SH-SY5Y (cell line): Measurements from ENCODE around the gene IFNAR1.

ENCODE experiments used
- GATA2 ChIP-seq: IDR thresholded peaks from 2 replicates; pipeline ENCODE4 v1.6.1; 2011; ENCODE audit warnings: mild to moderate bottlenecking, low read depth, low read length
- GATA3 ChIP-seq: IDR thresholded peaks from 2 replicates; pipeline ENCODE4 v1.6.1; 2011; ENCODE audit warnings: low read depth, mild to moderate bottlenecking, low read length, moderate library complexity

Gene IFNAR1

GRCh38 chr21:33392284-33392985 is 67.7 kb downstream of the IFNAR1 start:
- TF ChIP-seq GATA3 (no peak), GATA2 (no peak)

GRCh38 chr21:33393348-33393747 is 68.6 kb downstream of the IFNAR1 start:
- no peak for TF ChIP-seq GATA2
- no peak for TF ChIP-seq GATA3

- TF ChIP-seq GATA3: no peak
- TF ChIP-seq GATA2: no peak
Observed at GRCh38 chr21:33394260-33394659, 69.5 kb downstream of the IFNAR1 start.

- TF ChIP-seq GATA3: no peak
- TF ChIP-seq GATA2: no peak
Observed at GRCh38 chr21:33395891-33396331, 71.1 kb downstream of the IFNAR1 start.

GRCh38 chr21:33396436-33396835 is 71.7 kb downstream of the IFNAR1 start:
- TF ChIP-seq GATA2 (no peak), GATA3 (no peak)

GRCh38 chr21:33396951-33397350 is 72.2 kb downstream of the IFNAR1 start:
- TF ChIP-seq GATA3 (no peak), GATA2 (no peak)

- TF ChIP-seq GATA3 (no peak), GATA2 (no peak)
Observed at GRCh38 chr21:33397717-33398116, 72.9 kb downstream of the IFNAR1 start.

- TF ChIP-seq GATA3: no peak
- TF ChIP-seq GATA2: no peak
Observed at GRCh38 chr21:33398361-33398760, 73.6 kb downstream of the IFNAR1 start.

GRCh38 chr21:33401630-33401992 is 76.8 kb downstream of the IFNAR1 start:
- TF ChIP-seq GATA3 (no peak), GATA2 (no peak)

- TF ChIP-seq GATA3 (no peak), GATA2 (no peak)
Observed at GRCh38 chr21:33402001-33402979, 77.5 kb downstream of the IFNAR1 start.

GRCh38 chr21:33403128-33403785 is 78.5 kb downstream of the IFNAR1 start, which contains the start of gene IFNGR2:
Gene IFNGR2 (plus strand): TSS chr21:33403413. CDS start chr21:33403544, 131 bp downstream.
- TF ChIP-seq GATA2 (no peak), GATA3 (no peak)

GRCh38 chr21:33403786-33404585 is 79.2 kb downstream of the IFNAR1 start:
- TF ChIP-seq GATA2: no peak
- no peak for TF ChIP-seq GATA3

GRCh38 chr21:33406493-33406892 is 81.7 kb downstream of the IFNAR1 start:
- peak; percentile 46; the same call in 1 of the 2 replicates for TF ChIP-seq GATA2
- no peak for TF ChIP-seq GATA3
